H1 (cell line): ENCODE results near the gene PRCD. TPM values are rescaled to one million over a fixed set of nuclear protein-coding genes. Genes with fewer than 3 reads are reported as not detected.

Experiments used
- CTCF ChIA-PET: fragments of 300-600 bp; sonication (Branson Sonifier 250); formaldehyde crosslinking; loops from one replicate; lab custom pipeline; 2021; ENCODE audit not compliant: partially characterized antibody; lab: Charles Lee
- POLR2A ChIA-PET: fragments of 300-600 bp; sonication (Branson Sonifier 250); formaldehyde crosslinking; loops from one replicate; lab custom pipeline; 2021; ENCODE audit warnings: inconsistent platforms; ENCODE audit not compliant: partially characterized antibody; lab: Charles Lee
- DNase-seq, 2 experiments: peaks; one replicate each; pipeline versions ENCODE4 v3.0.0 to v3.0.0-alpha.2; 2010 to 2022; ENCODE audit warnings: low spot score in 2 of 2, low read depth in 1 of 2, mixed read lengths in 1 of 2
- FAIRE-seq: peaks from 2 replicates; lab custom pipeline; 2011; peaks lifted over from hg19 to GRCh38; lab: Jason Lieb, UNC
- H2AFZ ChIP-seq: 2 replicates; pipeline ENCODE4 v1.8.1; 2012; ENCODE audit warnings: low read length, inconsistent platforms
- H2AK5ac ChIP-seq: 2 replicates; pipeline ENCODE4 v1.6.1; 2013; ENCODE audit warnings: low read depth, low read length
- H2BK120ac ChIP-seq: replicated peaks from 2 replicates; pipeline ENCODE3; 2013; ENCODE audit warnings: low read depth, low read length, inconsistent platforms
- H2BK12ac ChIP-seq: 2 replicates; pipeline ENCODE4 v1.6.1; 2013; ENCODE audit warnings: low read depth, low read length
- H2BK15ac ChIP-seq: 2 replicates; pipeline ENCODE4 v1.6.1; 2013; ENCODE audit warnings: low read length
- H2BK20ac ChIP-seq: 2 replicates; pipeline ENCODE4 v1.6.1; 2013; ENCODE audit warnings: low read length
- H2BK5ac ChIP-seq: 2 replicates; pipeline ENCODE4 v1.6.1; 2013; ENCODE audit warnings: low read depth, low read length
- H3K14ac ChIP-seq: 2 replicates; pipeline ENCODE4 v1.6.1; 2013; ENCODE audit warnings: inconsistent platforms; ENCODE audit not compliant: insufficient read length
- H3K18ac ChIP-seq: 2 replicates; pipeline ENCODE4 v1.6.1; 2013; ENCODE audit warnings: low read length; ENCODE audit errors: extremely low read depth
- H3K23ac ChIP-seq: 2 replicates; pipeline ENCODE4 v1.6.1; 2013; ENCODE audit warnings: inconsistent platforms; ENCODE audit not compliant: insufficient read length
- H3K23me2 ChIP-seq: 2 replicates; pipeline ENCODE4 v1.6.1; 2013; ENCODE audit warnings: low read depth, low read length
- H3K27ac ChIP-seq: 2 replicates; pipeline ENCODE4 v1.6.1; 2011; ENCODE audit warnings: low read depth, low read length, inconsistent platforms
- H3K27me3 ChIP-seq, 4 experiments: replicated peaks in 1 of 4; 1 replicate in 1 of 4; 2 replicates in 3 of 4; pipeline versions ENCODE4 v1.6.1 to v1.8.1; 2011 to 2013; ENCODE audit warnings: low read length in 3 of 4, mild to moderate bottlenecking in 3 of 4, inconsistent platforms in 2 of 4, mixed read lengths in 2 of 4, moderate library complexity in 1 of 4; ENCODE audit not compliant: control insufficient read depth in 3 of 4, insufficient read depth in 3 of 4; ENCODE audit errors: extremely low read depth in 1 of 4
- H3K36me3 ChIP-seq, 4 experiments: 2 replicates each; pipeline versions ENCODE4 v1.6.1 to v1.8.1; 2011 to 2013; ENCODE audit warnings: mild to moderate bottlenecking in 4 of 4, low read length in 3 of 4, moderate library complexity in 2 of 4, control low read depth in 1 of 4, inconsistent platforms in 1 of 4; ENCODE audit not compliant: insufficient read depth in 4 of 4, control insufficient read depth in 2 of 4
- H3K4ac ChIP-seq: replicated peaks from 2 replicates; pipeline ENCODE3; 2013; ENCODE audit warnings: low read length, low read depth, mixed read lengths, inconsistent platforms; ENCODE audit not compliant: insufficient read length
- H3K4me1 ChIP-seq, 4 experiments: replicated peaks in 1 of 4; 1 replicate in 1 of 4; 2 replicates in 3 of 4; pipeline versions ENCODE4 v1.6.1 to v1.8.1; 2011 to 2013; ENCODE audit warnings: low read length in 3 of 4, inconsistent platforms in 2 of 4, mixed read lengths in 1 of 4; ENCODE audit not compliant: insufficient read depth in 4 of 4, control insufficient read depth in 3 of 4
- H3K4me2 ChIP-seq, 2 experiments: 2 replicates each; pipeline versions ENCODE4 v1.6.1 to v1.8.1; 2011 to 2013; ENCODE audit warnings: low read depth in 2 of 2, low read length in 2 of 2, control low read depth in 1 of 2, inconsistent platforms in 1 of 2, mild to moderate bottlenecking in 1 of 2; ENCODE audit not compliant: insufficient read depth in 1 of 2
- H3K4me3 ChIP-seq, 4 experiments: fragments of 200-600, 300-600 bp in 1 of 4; sonication (generic), shearing (Covaris generic), sonication (Bioruptor Twin) in 1 of 4; 2 replicates each; pipeline versions ENCODE4 v1.5.1 to v1.8.1; 2011 to 2016; ENCODE audit warnings: low read length in 4 of 4, low read depth in 3 of 4, control low read depth in 2 of 4, inconsistent platforms in 2 of 4, mild to moderate bottlenecking in 2 of 4, mixed read lengths in 1 of 4, moderate library complexity in 1 of 4; ENCODE audit not compliant: insufficient read depth in 2 of 4; ENCODE audit errors: extremely low read depth in 1 of 4
- H3K56ac ChIP-seq: replicated peaks from 2 replicates; pipeline ENCODE3; 2013; ENCODE audit warnings: low read depth, mild to moderate bottlenecking, mixed read lengths, low read length, inconsistent platforms; ENCODE audit not compliant: insufficient read length
- H3K79me1 ChIP-seq: 2 replicates; pipeline ENCODE4 v1.6.1; 2013; ENCODE audit warnings: low read depth, low read length, control low read depth
- H3K79me2 ChIP-seq, 2 experiments: 2 replicates each; pipeline versions ENCODE4 v1.6.1 to v1.8.1; 2012 to 2013; ENCODE audit warnings: low read length in 2 of 2, mild to moderate bottlenecking in 2 of 2, inconsistent platforms in 1 of 2; ENCODE audit not compliant: insufficient read depth in 2 of 2, control insufficient read depth in 1 of 2
- H3K9ac ChIP-seq, 4 experiments: replicated peaks in 1 of 4; 1 replicate in 1 of 4; 2 replicates in 3 of 4; pipeline versions ENCODE4 v1.6.1 to v1.8.1; 2011 to 2013; ENCODE audit warnings: low read depth in 3 of 4, low read length in 3 of 4, control low read depth in 2 of 4, mild to moderate bottlenecking in 2 of 4, moderate library complexity in 2 of 4, inconsistent platforms in 1 of 4; ENCODE audit errors: extremely low read depth in 1 of 4
- H3K9me3 ChIP-seq, 2 experiments: 2 replicates each; pipeline versions ENCODE4 v1.6.1 to v1.8.1; 2012 to 2013; ENCODE audit warnings: mild to moderate bottlenecking in 2 of 2, moderate library complexity in 2 of 2, control low read depth in 1 of 2, inconsistent platforms in 1 of 2, low read depth in 1 of 2, low read length in 1 of 2, mixed read lengths in 1 of 2; ENCODE audit not compliant: insufficient read depth in 2 of 2
- H4K20me1 ChIP-seq, 2 experiments: replicated peaks in 1 of 2; 2 replicates each; pipeline versions ENCODE3 to v1.8.1; 2011 to 2013; ENCODE audit warnings: inconsistent platforms in 2 of 2, low read length in 2 of 2, mild to moderate bottlenecking in 1 of 2; ENCODE audit not compliant: insufficient read depth in 2 of 2, control insufficient read depth in 1 of 2
- H4K5ac ChIP-seq: 2 replicates; pipeline ENCODE4 v1.6.1; 2013; ENCODE audit warnings: low read length, low read depth, mixed read lengths, inconsistent platforms; ENCODE audit not compliant: insufficient read length
- H4K8ac ChIP-seq: 2 replicates; pipeline ENCODE4 v1.8.0; 2013; ENCODE audit warnings: mild to moderate bottlenecking, moderate library complexity, low read length, inconsistent platforms; ENCODE audit not compliant: insufficient read depth; ENCODE audit errors: extremely low read depth
- H4K91ac ChIP-seq: replicated peaks from 2 replicates; pipeline ENCODE3; 2013; ENCODE audit warnings: low read length, mixed read lengths, inconsistent platforms; ENCODE audit not compliant: insufficient read length
- CHD1 ChIP-seq: IDR thresholded peaks from 2 replicates; pipeline ENCODE4 v1.6.1; 2012; ENCODE audit warnings: low read depth, low read length, improper control_type of control experiment
- CREB1 ChIP-seq: IDR thresholded peaks from 2 replicates; pipeline ENCODE4 v1.6.1; 2012; ENCODE audit warnings: inconsistent platforms
- E2F6 ChIP-seq: IDR thresholded peaks from 2 replicates; pipeline ENCODE4 v1.6.1; 2012; ENCODE audit warnings: inconsistent platforms
- EGR1 ChIP-seq: IDR thresholded peaks from 2 replicates; pipeline ENCODE4 v1.6.1; 2011; ENCODE audit warnings: low read depth, low read length, borderline replicate concordance
- GABPA ChIP-seq: IDR thresholded peaks from 2 replicates; pipeline ENCODE4 v1.6.1; 2011; ENCODE audit warnings: mild to moderate bottlenecking, low read length, moderate library complexity, borderline replicate concordance; ENCODE audit not compliant: insufficient read depth
- HDAC2 ChIP-seq, 2 experiments: fragments of 300-600 bp in 1 of 2; sonication (generic) in 1 of 2; IDR thresholded peaks; 2 replicates each; pipeline ENCODE4 v1.6.1; 2011 to 2012; ENCODE audit warnings: low read depth in 2 of 2, low read length in 2 of 2, mild to moderate bottlenecking in 2 of 2, moderate library complexity in 2 of 2, borderline replicate concordance in 1 of 2, inconsistent platforms in 1 of 2
- HDAC6 ChIP-seq: IDR thresholded peaks from one replicate; pipeline ENCODE4 v1.7.1; 2012; ENCODE audit warnings: low read depth, mild to moderate bottlenecking, inconsistent platforms, low read length, moderate library complexity
- KDM4A ChIP-seq: IDR thresholded peaks from one replicate; pipeline ENCODE4 v1.7.1; 2012; ENCODE audit warnings: low read depth, mild to moderate bottlenecking, moderate library complexity, low read length, inconsistent platforms; ENCODE audit not compliant: severe bottlenecking
- KDM5A ChIP-seq: fragments of 200-600 bp; IDR thresholded peaks from 2 replicates; pipeline ENCODE4 v1.7.1; 2012; ENCODE audit warnings: mild to moderate bottlenecking, low read length, inconsistent platforms, mixed read lengths
- MAFK ChIP-seq: IDR thresholded peaks from 2 replicates; pipeline ENCODE4 v1.6.1; 2012; ENCODE audit warnings: low read depth, mild to moderate bottlenecking, improper control_type of control experiment, low read length
- NRF1 ChIP-seq: IDR thresholded peaks from 2 replicates; pipeline ENCODE4 v1.6.1; 2011; ENCODE audit warnings: mild to moderate bottlenecking, low read depth, low read length, improper control_type of control experiment
- POU5F1 ChIP-seq: IDR thresholded peaks from 2 replicates; pipeline ENCODE4 v1.6.1; 2011; ENCODE audit warnings: low read depth, mild to moderate bottlenecking, low read length, moderate library complexity
- SP4 ChIP-seq: IDR thresholded peaks from 2 replicates; pipeline ENCODE4 v1.6.1; 2012; ENCODE audit warnings: low read length, inconsistent platforms
- YY1 ChIP-seq: IDR thresholded peaks from 2 replicates; pipeline ENCODE4 v1.6.1; 2011; ENCODE audit warnings: low read depth, mild to moderate bottlenecking, low read length
- WGBS, 2 experiments: shearing (Covaris generic) in 1 of 2; methylation state at CpG; one replicate each; pipeline versions ENCODE4 v1.1.6 to v1.1.7; 2013 to 2015; ENCODE audit warnings: low lambda C conversion rate in 2 of 2, mixed read lengths in 2 of 2, inconsistent platforms in 1 of 2, low coverage in 1 of 2, missing lambda C conversion rate in 1 of 2; ENCODE audit not compliant: insufficient replicate concordance in 2 of 2, insufficient coverage in 1 of 2, insufficient read length in 1 of 2; ENCODE audit errors: extremely low coverage in 1 of 2, missing lambda C conversion rate in 1 of 2; 5-methylcytosine and 5-hydroxymethylcytosine counted together
- polyA plus RNA-seq, 7 experiments: library from polyadenylated mRNA; depleted of rRNA in 3 of 7; stranded (reverse) in 5 of 7; unstranded in 2 of 7; fragments of >200 nt in 5 of 7; fragments of 200-250 nt in 2 of 7; gene quantifications; 1 replicate in 5 of 7; 2 replicates in 1 of 7; 4 replicates in 1 of 7; pipeline versions ENCODE4 v1.2.1 to v1.2.3, GENCODE V29; 2011 to 2013; ENCODE audit warnings: missing spikeins in 2 of 7, mixed read lengths in 2 of 7
- total RNA-seq: library from RNA; stranded (reverse); fragmentation: NEBNext Ultra II Directional; extraction: Animal tissue kit (Norgen Biotek cat#: 25700); gene quantifications from 2 replicates; pipeline ENCODE4 v1.2.1, GENCODE V29; 2021

Gene PRCD
- total and polyA plus RNA-seq, 2 of the 8 experiments (the other 6 are each of a cell fraction or from before 2014, with no cell fraction given), result 0.77 to 2.1 TPM

DNA sequence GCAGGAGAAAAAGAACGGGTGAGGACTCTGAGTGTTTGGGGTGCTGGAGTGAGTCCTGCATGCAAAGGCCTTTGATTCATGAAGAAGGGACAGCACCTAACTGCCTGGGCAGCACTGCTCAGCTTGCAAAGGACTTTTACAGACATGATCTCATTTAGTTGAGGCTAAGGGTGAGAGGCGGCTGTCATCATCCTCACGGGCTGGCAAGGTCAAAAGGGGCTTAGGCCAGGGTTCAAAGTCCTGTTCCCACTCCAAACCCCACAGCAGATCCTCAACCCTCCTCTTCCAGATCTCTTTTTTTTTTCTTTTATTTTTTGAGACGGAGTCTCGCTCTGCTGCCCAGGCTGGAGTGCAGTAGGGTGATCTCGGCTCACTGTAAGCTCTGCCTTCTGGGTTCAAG, 43.4 kb upstream of the PRCD start:
- H3K79me2 ChIP-seq, result peaks cover 0 to 6% of the 10 kb centered on the region in 2 experiments; a peak in 2 of 4 replicates
- no peak overlapping the region for H4K91ac ChIP-seq
- peaks cover 12% of the 10 kb centered on the region for H3K79me1 ChIP-seq
- no peak overlapping the region for H3K9ac ChIP-seq
- H3K56ac ChIP-seq, result no peak overlapping the region
- no peak overlapping the region for H2AK5ac ChIP-seq
- H3K4ac ChIP-seq, result no peak overlapping the region
- DNase-seq, result no peak
- no peaks in the 10 kb centered on the region for H3K27me3 ChIP-seq
- H3K14ac ChIP-seq, result no peak overlapping the region
- FAIRE-seq, result no peak
- no peak overlapping the region for H3K4me3 ChIP-seq
- no peak overlapping the region for H3K23ac ChIP-seq
- H2BK5ac ChIP-seq, result no peak overlapping the region
- H2BK20ac ChIP-seq, result no peak overlapping the region
- peaks cover 10 to 49% (median 38%) of the 10 kb centered on the region in 4 experiments for H3K4me1 ChIP-seq
- no peaks in the 10 kb centered on the region for H3K9me3 ChIP-seq
- peaks cover 8 to 29% of the 10 kb centered on the region in 2 experiments for H4K20me1 ChIP-seq
- H2BK12ac ChIP-seq, result no peak overlapping the region
- H3K23me2 ChIP-seq, result peaks cover 6% of the 10 kb centered on the region; the same call in 1 of the 2 replicates
- H4K8ac ChIP-seq, result no peak overlapping the region
- ChIA-PET POLR2A (interaction anchor here (0.7 to 1.2 kb wide), 3 partner anchors 29 to 1025 kb away, joined by 3 to 4 read pairs (median 3); partner anchors contain the start of gene AANAT), CTCF (interaction anchor here (0.7 to 20.2 kb wide), 7 partner anchors 10 to 197 kb away, joined by 3 to 446 read pairs (median 4); partner anchors contain the start of gene AANAT)
- H2AFZ ChIP-seq, result no peak overlapping the region
- H3K4me2 ChIP-seq, result no peak overlapping the region
- H2BK120ac ChIP-seq, result no peak overlapping the region
- H4K5ac ChIP-seq, result no peak overlapping the region
- no peak overlapping the region for H3K18ac ChIP-seq
- 99% methylated on average over 6 of the region's 6 CpGs; no CpG with 5 or more reads in 1 of the 2 experiments for WGBS, 2 experiments
- H3K36me3 ChIP-seq, result no peaks in the 10 kb centered on the region
- H3K27ac ChIP-seq, result no peak overlapping the region
- no peak overlapping the region for H2BK15ac ChIP-seq
- TF ChIP-seq GABPA, result no peak
- no peak for TF ChIP-seq E2F6
- TF ChIP-seq MAFK, result no peak
- TF ChIP-seq HDAC6, result no peak
- TF ChIP-seq CREB1, result no peak
- no peak for TF ChIP-seq CHD1
- TF ChIP-seq NRF1, result no peak
- no peak for TF ChIP-seq KDM5A
- no peak for TF ChIP-seq POU5F1
- TF ChIP-seq KDM4A, result no peak
- TF ChIP-seq EGR1, result no peak
- TF ChIP-seq HDAC2 (IDR thresholded peaks at IDR 0.05; ENCODE audit: borderline replicate concordance in 1 of 2, low read depth in 2 of 2, low read length in 2 of 2), result no peak
- TF ChIP-seq YY1, result no peak
- TF ChIP-seq SP4, result no peak
